T-helper 1 cell (primary cell): ENCODE data around the gene RABGAP1L.

Experiments
- DNase-seq, 5 donors: peaks; one replicate each; pipeline ENCODE4 v3.0.0-alpha.2; 2012 to 2020

Gene RABGAP1L

DNA sequence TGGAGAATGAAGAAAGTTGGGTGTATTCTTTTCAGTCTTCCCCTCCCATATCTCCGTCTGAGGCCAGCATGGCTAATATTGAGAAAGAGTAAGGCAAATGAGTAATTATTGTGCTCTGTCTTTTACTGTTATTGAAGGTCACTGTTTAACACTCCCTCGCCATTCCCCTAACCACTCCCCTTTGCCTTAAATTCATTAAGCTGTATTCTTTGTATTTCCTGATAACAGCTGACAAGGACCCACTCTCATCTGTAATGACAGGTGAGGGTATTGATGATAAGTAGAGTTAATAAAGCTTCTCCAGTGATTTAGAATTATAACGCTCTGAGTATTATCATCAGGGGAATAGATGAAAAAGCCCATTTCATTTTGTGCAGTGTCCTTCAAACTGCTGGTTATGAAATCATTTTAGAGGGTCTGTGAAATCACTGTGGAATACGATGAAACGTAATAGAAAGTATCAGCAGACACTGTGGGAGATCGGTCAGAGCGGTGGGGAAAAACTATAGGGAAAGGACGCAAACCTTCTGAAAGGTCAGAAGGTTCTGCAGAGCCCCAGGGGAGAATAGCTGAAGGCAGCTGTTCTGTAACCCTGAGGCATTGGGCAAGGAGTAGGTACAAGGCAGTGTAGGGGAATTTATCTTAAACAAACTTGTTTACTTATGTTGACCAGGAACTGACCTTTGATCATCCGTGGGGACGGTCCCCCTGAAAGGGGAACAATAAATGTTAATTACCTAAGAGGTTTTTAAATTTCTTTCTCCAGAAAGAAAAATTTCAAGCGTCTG is 794.2 kb downstream of the RABGAP1L start:
- DNase-seq: no peak

DNA sequence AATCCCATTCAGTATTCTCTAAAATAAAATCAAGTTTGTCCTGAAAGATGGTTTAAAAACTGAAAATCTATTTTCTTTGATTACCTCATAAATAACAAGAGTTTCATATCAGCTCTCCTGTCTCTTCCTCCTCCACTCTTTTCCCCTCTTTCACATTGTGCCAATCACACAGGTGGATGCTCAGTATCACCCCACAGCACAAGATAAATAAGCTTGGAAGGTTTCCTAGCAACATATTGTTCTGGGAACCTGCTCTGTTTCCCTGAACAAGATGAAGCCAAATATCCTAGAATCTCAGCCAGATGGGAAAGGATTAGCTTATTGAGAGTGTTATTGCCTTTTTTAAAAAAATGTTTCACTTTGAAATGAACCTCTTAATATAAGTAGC is 794.7 kb downstream of the RABGAP1L start:
- DNase-seq: no peak

DNA sequence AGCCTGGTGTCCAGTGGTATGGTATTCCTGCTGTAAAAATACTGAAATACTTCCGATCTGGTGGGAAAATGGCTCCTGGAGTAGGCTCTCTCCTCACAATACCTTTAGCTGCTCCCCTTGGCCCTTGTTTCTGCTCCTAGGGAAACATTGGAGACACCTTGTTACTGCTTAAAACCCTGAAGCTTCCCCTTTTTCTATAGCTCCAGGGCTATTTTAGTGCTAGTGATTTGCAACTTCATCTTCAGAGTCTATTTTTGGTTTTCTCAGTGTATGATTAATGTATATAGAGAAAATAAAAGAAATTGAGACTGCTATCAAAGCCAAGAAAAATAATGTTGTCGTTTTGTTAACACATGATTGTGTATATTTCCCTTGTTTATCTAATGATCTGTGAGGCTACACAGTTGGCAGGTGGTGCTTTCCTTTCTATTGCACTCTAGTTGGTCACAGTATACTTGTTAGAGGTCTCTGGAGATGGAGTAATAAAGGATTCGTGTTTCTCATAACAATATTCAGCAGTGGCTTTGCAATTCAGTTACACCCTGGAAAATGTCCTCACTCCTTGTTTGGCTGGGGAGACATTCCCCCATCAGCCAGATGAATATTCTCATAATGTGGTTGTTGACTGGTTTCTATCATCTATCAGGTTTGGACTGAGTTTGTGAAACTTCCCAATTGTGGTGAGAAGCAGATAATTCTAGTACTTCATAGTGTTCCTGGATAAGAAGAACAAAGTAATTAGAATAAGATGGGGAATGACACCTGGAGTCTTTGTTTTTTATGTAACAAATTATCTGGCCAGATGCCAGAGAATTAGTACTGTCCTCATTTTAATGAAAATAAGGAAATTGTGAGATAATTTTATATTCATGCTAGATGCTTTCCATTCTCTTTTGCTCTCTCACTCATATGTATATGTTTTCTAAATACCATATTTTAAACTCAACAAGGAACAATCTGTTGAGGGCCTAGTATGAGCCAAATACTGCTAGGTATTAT is 795.6 kb downstream of the RABGAP1L start:
- DNase-seq: no peak

DNA sequence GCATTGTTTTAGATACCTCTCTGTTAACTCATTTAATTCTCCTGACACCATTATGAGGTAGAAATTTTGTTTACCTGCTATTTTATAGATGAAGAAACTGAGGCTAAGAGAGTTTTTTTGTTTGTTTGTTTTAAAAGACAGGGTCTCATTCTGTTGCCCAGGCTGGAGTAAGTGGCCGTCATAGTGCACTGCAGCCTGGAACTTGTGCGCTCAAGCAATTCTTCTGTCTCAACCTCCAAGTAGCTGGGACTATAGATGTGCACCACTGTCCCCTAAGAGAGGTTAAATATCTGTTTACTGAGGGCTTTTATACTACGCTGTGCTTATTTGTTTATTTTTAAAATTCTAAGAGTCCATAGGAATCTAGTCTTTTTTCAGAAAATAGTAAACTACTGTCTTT is 796.8 kb downstream of the RABGAP1L start:
- DNase-seq: no peak

DNA sequence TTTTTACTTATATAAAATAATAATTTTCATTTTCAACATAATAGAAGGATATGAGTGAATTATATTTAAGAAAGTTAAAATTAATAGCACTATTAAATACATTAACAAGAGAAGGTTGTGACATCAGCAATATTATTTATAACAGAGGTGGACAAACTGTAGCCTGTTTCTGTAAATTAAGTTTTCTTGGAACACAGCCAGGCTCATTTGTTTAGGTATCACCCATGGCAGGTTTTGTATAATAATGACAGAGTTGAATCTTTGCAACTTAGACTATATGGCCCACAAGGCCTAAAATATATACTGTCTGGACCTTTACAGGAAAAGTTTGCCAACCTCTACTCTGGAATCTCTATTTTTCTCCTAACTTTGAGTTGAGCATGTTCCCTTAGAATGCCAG is 797.7 kb downstream of the RABGAP1L start:
- no peak for DNase-seq

DNA sequence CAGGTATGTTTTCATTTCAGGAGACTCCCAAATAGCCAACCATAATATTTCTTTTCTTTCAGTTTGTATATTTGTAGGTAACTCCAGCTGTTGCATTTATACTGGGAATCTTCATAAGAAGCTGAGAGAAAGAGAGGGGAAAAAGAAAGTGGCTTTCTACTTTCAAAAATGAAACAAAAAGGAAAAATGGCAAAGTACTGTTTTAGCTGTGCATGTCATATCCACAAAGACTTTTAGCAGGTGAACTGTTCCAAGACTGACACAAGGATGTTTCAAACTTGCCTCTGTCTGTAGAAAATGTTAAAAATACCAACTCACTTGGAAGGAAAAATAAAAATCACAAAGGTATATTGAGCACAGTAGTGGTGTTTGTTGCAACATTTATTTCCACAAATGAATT is 798.5 kb downstream of the RABGAP1L start:
- peak in 1 of 5 donors; percentile 13 for DNase-seq

DNA sequence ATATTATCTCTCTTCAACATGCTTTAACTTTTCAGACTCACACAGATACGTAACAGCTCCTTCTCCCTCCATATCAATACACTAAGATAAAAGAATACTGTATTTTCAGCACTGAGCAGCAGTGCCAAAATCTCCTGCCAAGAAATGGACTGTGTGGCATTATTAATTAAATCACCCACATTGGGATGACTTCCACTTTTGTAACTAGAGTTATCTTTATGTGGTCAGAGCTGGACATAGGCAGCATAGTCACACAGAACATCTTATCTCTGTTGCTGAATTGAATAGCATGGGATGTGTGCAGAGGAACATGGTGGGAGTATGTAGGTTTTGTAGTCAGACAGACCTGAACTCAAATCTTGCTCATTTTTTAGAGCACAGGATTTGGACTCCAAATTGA is 799.1 kb downstream of the RABGAP1L start:
- no peak for DNase-seq

DNA sequence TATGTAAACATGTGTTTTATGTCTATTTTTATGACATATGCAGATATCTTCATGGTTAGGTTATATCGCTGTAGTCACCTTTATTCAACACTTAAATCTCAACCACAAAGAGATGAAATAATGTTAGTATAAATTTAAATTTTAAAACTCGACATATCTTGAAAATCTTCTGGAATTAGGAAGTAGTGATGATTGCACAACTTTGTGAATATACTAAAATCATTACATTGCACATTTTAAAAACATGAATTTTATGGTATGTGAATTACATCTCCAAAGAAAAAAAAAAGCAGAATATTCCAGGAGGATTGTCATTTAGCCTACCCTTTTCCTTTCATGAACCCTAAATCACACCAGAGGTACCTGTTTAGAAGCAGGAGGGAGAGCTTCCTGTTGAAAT is 801.0 kb downstream of the RABGAP1L start:
- DNase-seq: no peak

DNA sequence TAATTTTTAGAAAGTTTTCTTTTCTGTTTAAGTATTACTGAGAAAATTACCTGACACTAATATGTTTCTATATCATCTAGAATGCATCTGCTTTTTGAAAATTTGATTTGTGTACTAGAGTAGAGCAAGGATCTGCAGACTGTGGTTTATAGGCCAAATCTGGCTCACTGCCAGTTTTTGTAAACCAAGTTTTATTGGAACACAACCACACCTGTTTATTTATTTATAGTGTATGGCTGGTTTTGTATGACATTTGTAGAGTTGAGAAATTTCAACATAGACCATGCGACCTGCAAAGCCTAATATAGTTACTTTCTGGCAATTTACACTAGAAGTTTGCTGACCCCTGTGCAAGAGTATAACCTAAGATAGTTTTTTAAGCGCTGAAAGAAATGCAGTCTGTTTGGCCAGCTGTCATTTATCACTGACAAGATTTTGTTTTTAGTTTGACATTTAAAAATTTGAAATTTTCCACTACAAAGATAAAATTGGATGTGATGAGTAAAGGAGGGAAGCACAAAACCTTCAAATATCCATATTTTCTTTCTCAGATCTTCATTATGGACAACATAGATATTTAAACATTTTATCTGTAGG is 804.3 kb downstream of the RABGAP1L start:
- DNase-seq: no peak

DNA sequence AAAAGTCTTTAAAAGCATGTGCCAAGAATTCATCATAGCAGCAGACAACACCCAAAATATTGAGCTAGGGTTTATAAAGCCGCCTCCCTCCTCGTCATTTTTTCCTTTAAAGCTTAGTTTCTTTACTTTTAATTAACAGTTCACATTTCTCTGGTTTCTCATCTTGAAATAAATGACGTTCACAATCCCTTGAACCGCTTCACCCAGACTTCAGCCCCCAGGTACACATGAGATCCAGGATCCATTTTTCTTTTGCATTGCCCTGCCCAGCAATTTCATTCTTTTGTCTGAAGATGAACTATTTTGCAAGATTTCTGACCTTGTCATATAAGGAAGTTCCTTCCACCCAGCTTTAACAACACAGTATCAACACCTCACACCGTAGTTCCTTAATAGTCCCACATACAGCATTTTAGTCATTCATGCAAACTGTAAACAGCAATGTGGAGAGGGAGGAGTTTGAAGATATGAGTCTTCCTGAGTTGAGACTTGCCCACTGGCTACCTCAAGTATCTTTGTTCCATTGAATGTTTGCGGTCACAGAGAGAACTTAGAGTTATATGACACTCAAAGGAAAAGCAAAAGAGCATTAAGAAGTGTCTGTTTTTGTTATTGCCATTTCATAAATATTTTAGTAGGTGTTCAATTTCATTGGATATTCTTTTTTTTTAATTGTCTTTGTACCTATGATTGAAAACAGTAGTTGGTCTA is 805.1 kb downstream of the RABGAP1L start:
- peak in 2 of 5 donors; percentile 22 to 88 for DNase-seq

DNA sequence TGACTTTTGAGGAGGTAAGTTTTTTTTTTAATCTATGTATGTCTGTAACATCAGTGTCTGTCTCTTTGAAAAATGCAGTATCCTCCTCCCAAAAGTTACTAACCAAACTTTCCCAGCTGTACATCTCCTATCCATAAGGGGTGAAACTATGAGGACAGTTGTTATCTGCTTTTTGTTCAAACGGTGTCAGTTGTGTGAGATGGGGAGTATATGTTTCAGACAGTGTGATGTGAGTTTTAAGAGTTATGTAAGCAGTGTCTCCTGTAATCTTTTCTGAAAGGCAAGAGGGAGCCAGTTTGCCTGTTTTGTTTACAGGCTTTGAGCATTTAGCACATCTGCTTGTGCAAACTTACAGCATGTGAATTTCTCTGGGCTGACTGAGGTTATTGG is 805.6 kb downstream of the RABGAP1L start:
- DNase-seq: peak in 2 of 5 donors; percentile 18 to 43

DNA sequence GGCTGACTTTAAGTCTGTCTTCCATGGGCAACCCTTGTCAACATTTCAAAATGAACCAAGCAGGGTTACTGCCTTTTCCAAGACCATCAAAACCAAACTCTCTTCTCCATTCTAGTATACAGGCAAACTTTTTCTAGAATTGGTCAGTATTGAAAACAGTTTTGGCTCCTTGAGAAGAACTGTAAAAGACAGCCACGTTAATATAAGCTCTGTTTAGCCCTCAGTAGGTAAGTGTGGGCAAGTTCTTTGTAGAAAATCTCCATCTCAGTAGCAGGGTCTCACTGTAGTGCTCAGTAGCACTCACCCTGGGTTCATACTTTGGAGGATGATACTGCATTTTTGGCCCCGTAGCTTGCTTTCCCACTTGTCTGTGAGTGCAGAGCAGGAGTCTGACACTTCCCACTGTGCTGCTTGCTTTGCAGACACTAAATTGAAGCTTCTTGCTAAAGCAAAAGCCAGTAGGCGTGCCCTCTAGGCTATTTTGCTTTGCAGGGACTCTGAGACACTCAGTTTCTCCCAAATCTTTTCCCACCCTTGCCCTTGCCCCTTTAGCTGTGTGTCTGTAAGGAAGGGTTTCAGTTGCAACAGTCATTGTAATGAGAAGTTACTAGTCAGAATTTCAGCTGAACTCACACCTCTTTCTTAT is 806.2 kb downstream of the RABGAP1L start:
- DNase-seq: peak in 1 of 5 donors; percentile 32

DNA sequence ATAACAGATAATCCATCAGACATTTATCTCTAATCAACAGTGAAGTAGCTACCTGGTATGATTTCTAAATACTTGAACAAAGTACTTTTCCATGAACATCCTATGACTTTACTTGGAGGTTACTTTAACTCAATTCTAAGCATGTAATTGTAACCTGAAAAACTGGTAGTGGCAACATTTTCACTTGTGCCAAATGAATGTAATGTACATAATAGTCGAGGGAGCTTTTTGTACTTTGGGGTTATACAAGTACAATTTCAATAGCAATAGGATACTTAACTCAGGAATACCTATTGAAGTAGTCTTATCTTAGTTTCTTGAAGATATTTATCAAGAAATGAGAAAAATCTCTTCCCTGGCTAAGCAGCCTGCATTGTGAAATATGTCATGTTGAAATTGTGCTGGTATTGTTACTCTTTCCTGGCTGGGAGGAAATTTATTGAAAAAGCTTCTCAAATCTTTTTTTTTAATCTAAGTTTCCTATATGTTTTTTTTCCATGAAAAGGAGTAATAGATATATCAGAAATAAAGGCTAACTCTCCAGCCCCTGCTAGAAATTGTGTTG is 806.8 kb downstream of the RABGAP1L start:
- no peak for DNase-seq

DNA sequence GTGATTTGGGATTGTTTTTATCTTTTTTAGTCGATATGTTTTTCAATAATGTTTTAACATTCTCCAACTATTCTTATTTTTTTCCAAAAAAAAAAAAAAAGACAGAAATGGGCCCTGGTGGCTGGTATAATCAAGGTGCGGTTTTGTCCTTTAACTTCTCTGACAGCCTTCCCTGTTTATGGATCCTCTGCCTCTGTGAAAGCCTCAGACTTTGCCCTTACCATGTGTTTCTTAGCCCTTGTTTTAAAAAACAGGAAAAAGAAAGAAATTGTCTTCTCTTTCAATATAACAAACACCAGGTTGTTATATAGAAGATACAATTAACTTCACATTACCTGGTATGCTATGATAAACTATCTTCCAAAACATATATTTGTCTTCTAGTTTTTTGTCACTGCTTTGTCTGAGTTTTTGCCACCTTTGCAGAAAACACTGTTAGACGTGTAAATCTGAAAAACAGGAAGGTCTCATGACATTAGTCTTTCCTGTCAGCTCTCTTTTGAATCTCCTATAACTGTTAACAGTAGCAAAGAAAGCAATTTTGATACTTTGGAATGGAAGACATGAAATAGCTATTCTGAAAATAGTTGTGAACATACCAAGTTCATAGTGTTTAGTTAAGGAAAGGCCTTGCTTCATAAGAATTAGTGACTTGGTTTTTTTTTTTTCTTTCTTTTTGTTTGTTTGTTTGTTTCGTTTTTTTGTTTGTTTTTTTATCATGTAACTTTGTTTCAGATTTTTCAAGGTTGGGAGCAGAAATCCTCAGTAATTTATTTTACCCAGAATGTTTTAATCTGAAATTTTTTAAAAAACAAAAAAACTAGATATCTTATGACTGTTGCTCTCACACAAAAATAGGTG is 808.8 kb downstream of the RABGAP1L start:
- DNase-seq: peak in 1 of 5 donors; percentile 62

DNA sequence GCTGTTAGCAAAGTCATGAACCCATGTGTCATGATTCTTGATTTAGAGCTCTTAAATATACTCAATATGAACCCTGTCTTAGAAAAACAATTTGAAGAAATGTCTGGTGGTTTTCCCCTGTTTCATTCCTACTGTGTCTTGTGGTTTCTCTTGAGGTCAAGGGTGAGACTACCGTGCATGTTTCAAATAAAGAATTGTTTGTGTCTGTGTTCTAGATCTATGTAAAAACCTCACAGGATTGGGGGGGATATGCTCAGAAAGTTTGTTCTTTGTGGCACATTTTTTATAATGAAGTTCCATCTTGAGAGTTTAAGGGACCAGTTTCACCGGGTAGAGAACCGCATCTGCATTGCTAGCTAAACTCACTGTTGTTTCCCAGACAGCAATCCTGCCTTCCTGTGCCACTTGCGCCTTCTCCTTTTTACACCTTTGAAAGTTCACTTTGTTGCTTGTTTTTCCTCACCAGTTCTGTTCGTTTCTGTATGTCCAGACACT is 809.5 kb downstream of the RABGAP1L start:
- peak in 3 of 5 donors; percentile 19 to 82 (median 22) for DNase-seq

DNA sequence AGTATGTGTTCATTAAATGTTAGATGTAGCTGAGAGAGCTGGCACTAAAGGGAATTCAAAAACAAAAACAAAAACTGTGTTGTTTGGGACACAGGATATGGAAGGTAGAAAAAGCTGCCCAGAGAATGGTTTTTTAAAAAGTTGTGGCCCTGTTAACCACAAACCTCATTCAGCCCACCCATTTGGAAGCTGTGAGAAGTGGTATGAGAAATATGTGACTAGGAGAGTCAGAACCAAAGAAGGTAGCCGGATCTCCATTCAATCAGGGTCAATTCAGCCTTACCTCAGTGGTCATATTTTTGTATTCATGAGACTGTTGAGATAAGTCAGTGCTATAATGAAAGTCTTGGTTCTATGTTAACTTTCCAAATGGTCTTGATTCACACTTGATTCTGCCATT is 810.7 kb downstream of the RABGAP1L start:
- DNase-seq: peak in 1 of 5 donors; percentile 41

DNA sequence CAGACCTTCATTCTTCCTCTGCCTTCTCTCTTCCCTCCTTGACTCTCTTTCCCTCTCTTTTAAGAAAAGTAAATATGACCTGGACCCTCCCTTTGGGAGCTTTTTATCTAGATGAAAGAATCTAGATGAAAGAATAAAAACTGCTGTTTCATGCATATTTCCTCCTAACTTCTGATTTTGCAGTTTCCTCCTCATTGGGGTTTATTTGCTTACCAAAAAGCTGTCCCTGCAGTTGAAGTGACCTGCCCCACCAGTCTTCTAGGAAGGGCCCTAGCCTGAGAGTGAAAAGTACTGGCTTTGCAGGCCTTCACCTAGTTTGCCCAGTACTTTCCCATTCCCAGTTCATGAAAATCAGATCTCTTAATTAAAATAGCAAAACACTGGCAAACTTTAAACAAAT is 812.1 kb downstream of the RABGAP1L start:
- no peak for DNase-seq

DNA sequence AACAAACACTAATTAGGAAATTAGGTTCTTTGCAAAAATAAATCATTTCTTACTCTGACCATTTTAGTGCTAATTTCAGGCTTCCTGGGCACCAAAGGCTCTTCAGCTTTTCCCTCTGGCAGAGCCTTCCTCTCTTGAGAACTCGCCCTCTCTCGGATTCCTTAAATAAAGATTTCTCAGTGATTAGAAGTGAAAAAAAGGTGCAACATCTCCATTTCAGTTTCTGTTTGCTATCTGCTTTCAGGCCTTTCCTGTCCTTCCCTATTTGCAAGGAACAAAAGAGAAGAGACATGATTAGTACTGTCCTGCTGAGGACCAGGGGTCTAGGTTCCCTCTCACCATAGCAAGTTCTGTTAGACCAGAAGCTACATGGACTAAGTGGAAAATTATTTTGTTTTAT is 812.6 kb downstream of the RABGAP1L start:
- no peak for DNase-seq

DNA sequence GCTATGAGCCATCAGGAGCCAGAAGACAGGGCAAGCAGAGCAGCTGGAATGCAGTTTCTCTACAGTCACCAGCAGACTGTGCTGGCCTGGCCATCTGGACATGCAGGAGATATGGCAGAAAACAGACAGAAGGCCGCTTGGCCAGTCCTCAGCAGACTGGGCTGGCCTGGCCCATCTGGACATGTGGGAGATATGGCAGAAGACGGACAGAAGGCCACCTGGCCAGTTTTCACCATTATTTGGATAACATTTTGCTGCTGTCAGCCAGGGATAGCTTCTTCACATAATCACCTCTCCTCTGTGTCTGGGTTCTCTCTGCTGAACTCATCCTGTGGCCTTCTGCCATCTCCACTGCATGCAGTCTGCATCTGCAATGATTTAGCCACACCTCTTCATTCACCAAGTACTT is 815.4 kb downstream of the RABGAP1L start:
- DNase-seq: no peak

DNA sequence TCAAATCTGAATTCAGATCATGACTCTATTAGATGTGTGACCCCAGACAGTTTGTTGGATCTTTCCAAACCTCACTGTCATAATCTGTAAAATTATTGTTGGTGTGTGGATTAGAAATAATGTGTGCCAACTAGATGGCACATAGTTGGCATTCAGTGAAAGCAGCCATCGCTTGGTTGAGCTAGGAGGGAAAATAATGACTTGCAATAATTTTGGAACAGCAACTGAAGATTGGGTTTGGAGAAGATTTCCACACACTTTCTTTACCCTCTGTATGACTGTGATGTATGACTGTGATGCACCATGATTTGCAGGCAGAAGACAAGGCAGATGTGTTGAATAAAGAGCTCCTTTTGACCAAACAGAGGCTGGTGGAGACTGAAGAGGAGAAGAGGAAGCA is 816.4 kb downstream of the RABGAP1L start:
- DNase-seq: no peak
